ENCODE measurements around the gene MYG1. TPM values are rescaled to one million over a fixed set of nuclear protein-coding genes. Genes with fewer than 3 reads are reported as not detected.

The MYG1 gene
- total and polyA plus RNA-seq, 2 donors (not counting 3 experiments of a cell fraction or from before 2014, with no cell fraction given), result 65.5 to 65.8 TPM

GRCh38 chr12:53279283-53279869, 20.1 kb upstream of the MYG1 start:
- dilution Hi-C loops (cut with MboI; ENCODE audit: extremely low pct_ligation_motif_present, low sequenced_read_pairs), result no loop called here
- BruUV-seq (replicated peaks), result no TSS peak

More at GRCh38 chr12:53279283-53279869, 20.1 kb upstream of the MYG1 start:
- H3K9me1 ChIP-seq (replicated peaks; ENCODE audit: control insufficient read depth, extremely low read depth, insufficient read depth, low read length), result no peaks in the 10 kb centered on the region
- no peaks in the 10 kb centered on the region for H3K9me3 ChIP-seq (replicated peaks; ENCODE audit: control insufficient read depth, insufficient read depth, low read length)
- DNase-seq (ENCODE audit: low read depth, low spot score), result no peak
- no peaks in the 10 kb centered on the region for H4K20me1 ChIP-seq (replicated peaks; ENCODE audit: control insufficient read depth, extremely low read depth, insufficient read depth, low read length)
- CTCF ChIA-PET, result interaction anchor here (0.8 to 1.9 kb wide), 4 partner anchors 9 to 66 kb away, joined by 3 to 7 read pairs (median 4); partner anchors contain the start of genes ESPL1 and PFDN5
- intact Hi-C loops (cut with micrococcal nuclease), result no loop called here
- FAIRE-seq, result no peak
- H3K4me1 ChIP-seq (ENCODE audit: control insufficient read depth, extremely low read depth, insufficient read depth, low read length), result no peaks in the 10 kb centered on the region
- H3K79me2 ChIP-seq (ENCODE audit: control insufficient read depth, insufficient read depth, low read length), result no peaks in the 10 kb centered on the region
- no peaks in the 10 kb centered on the region for H3K27me3 ChIP-seq (ENCODE audit: control insufficient read depth in 2 of 2, insufficient read depth in 2 of 2, low read length in 2 of 2)
- TF ChIP-seq JUN (IDR thresholded peaks at IDR 0.05; ENCODE audit: borderline replicate concordance, insufficient read depth, insufficient read length, low read depth), result no peak
- TF ChIP-seq POLR2AphosphoS5 (IDR thresholded peaks at IDR 0.05; ENCODE audit: insufficient read depth, low read depth, low read length), result no peak
- TF ChIP-seq FOS (IDR thresholded peaks at IDR 0.05; ENCODE audit: borderline replicate concordance, insufficient read depth, low read length), result no peak
- TF ChIP-seq CTCF (IDR thresholded peaks at IDR 0.05; ENCODE audit: extremely low read depth in 1 of 2, insufficient read depth in 1 of 2, low read depth in 1 of 2, low read length in 2 of 2), result no peak
- TF ChIP-seq GATA2 (IDR thresholded peaks at IDR 0.05; ENCODE audit: insufficient read depth, insufficient read length, low read depth, low read length), result no peak
- no peak for TF ChIP-seq EZH2 (IDR thresholded peaks at IDR 0.05; ENCODE audit: borderline replicate concordance, low read depth, low read length, severe bottlenecking)
- no peak for TF ChIP-seq POLR2A (IDR thresholded peaks at IDR 0.05; ENCODE audit: low read depth, low read length)
- POLR2A ChIA-PET, result interaction anchor here (0.7 kb wide), 1 partner anchor 10 kb away, joined by 4 read pairs; the partner anchor contains the start of gene ESPL1
- H2AFZ ChIP-seq (ENCODE audit: low read depth, low read length), result no peak overlapping the region
- H3K4me2 ChIP-seq (ENCODE audit: insufficient read depth, low read length), result no peak overlapping the region
- H3K36me3 ChIP-seq (ENCODE audit: control insufficient read depth in 2 of 2, extremely low read depth in 1 of 2, insufficient read depth in 2 of 2, low read length in 2 of 2), result peaks cover 16 to 18% of the 10 kb centered on the region in 2 experiments
- no peak overlapping the region for H3K4me3 ChIP-seq (replicated peaks in 1 of 3; ENCODE audit: insufficient read depth in 1 of 3, low read depth in 1 of 3, low read length in 3 of 3)
- no peak overlapping the region for H3K9ac ChIP-seq (replicated peaks; ENCODE audit: extremely low read depth, insufficient read depth, low read length)
- no peak overlapping the region for H3K27ac ChIP-seq (ENCODE audit: insufficient read depth, low read depth, low read length)

All from endothelial cell of umbilical vein (primary cell).